Stimulated activated CD8-positive, alpha-beta memory T cell treated with anti-CD3 and anti-CD28 coated beads, Interleukin-4, amount 100 ng/mL, for 1 hour (primary cell): Measurements from ENCODE around the gene NKX6-2.
"Not testable (repeated sequence)": the region's sequence is repeated elsewhere in the genome, so short reads cannot be mapped to it uniquely, and the experiment has no call there.

Experiments used
- DNase-seq, 2 donors: peaks; one replicate each; pipeline ENCODE4 v3.0.0-alpha.2; 2020; ENCODE audit warnings: low read depth in 2 of 2, low spot score in 1 of 2

Gene NKX6-2

DNA sequence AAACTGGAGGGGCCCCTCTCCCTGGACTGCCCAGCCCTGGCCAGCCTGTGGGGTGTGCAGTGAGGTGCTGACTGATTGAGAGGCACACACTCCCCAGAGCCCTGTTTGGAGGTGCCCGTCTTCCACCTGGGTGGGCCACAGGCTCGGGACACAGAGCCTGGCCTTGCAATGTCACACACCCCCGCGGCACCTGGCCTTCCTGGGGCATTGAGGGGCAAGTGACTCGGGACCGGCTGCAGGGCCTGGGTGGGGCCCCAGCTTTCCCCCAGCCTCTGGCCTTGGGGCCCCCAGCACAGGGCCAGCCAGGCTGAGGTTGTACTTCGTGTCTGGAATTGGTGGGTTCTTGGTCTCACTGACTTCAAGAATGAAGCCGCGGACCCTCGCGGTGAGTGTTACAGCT is 13.9 kb upstream of the NKX6-2 start:
- DNase-seq = no peak

DNA sequence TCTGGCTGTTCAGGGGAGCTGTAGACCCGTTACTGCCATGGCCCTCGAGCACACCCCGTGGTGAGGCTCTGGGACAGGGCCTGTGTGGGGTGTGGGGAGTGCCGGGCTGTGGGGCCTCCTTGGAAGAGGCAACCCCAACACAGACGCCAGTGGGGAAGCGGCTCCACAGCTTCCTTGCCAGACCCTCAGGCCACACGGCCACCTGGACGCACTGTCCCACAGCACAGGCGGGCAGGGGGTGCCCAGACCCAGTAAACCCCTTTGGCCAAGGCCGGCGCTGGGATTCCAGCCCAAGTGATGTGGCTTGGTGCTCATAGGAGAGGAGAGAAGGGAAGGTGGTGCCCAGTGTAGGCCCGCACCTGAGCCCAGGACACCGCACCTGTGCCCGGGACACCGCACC is 12.9 kb upstream of the NKX6-2 start:
- no peak for DNase-seq

DNA sequence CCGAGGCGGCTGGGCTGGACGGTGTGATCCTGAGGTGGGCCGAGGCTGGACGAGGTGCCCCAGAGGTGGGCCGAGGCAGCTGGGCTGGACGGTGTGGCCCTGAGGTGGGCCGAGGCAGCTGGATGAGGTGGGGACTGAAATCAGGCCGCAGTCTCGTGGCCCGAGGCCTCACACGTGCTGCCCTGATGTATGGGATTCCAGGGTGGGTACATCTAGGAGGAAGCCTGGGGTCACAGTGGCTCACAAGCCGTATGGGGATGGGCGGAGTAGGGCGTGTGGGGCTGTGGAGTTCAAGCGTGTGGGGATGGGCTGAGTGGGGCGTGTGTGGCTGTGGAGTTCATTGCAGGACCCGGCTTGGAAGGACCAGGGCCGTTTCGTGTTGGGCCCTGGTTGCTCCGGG is 12.5 kb upstream of the NKX6-2 start:
- DNase-seq = no peak

DNA sequence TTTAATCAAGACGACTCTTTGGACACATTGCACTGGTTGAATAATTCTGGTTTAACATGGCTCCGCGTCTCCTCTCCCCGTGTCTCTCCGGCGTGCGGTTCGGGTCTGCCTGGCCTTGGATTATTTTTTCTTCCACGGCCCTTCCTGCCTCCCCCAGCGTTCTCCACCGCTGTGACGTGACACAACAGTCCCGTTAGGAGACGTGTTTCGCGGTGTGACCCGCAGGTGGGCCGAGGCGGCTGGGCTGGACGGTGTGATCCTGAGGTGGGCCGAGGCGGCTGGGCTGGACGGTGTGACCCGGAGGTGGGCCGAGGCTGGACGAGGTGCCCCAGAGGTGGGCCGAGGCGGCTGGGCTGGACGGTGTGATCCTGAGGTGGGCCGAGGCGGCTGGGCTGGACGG is 12.0 kb upstream of the NKX6-2 start:
- not testable (repeated sequence) for DNase-seq

DNA sequence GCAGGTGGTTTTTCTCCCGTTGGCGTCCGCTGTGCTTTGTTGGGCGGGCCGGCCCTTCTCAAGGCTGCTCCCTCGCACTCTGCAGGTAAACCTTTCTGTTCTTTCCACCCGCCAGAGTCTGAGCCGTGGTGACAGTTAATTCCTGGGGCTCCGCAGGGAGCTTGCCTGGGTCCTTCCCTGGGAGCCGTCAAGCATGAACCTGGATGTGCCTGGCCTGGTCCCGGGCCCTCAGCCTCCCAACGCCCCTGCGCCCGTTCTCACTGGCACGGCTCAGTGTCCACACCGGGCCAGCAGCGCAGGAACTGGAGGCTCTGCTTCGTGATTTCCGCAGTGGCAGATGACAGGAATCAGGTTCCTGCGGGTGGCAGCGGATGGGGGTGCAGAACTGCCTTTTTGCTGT is 10.9 kb upstream of the NKX6-2 start:
- no peak for DNase-seq

DNA sequence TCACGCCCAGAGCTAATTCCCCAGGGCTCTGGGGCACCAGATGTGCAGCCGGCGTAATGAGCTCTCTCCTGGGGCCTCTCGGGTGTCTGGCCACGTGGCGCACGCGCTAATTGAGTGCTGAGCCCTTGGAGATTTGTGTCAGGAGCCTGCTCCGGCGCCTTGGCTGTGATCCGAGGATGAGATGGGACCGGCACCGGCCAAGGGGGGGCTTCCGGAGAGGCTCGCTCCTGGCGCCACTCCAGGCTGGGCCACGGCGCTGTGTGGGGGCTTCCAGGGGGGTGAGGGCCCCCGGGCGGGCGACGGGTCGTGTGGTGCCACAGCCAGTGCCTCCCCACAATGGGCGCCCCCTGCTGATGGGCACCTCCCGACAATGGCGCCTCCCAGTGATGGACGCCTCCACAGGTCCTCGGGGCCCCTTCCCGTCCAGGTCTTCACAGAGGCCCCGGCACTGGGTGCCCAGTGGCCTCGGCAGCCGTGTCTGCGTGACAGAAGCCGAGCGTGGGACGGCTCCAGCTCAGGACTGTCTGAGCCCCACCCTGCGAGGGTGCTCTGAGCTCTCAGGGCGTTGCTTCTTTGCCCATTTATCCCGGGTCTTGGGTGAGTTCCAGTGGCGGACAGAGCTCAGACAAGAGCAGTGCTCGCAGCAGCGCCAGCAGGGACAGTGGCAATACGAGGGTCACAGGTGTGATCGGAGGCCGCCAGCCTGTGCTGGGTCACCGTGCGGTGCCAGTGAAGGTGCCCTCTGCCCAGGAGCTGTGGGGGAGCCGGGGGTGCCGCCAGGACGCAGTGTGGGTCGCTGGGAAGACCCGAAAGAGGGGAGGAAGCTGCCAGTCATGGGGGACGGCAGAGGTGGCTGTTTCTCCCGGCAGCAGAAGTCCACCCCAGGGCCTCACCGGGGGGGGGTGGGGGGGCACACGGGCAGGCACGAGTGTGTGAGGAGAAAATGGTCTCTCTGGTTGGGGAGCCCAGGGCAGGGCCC is 8.2 kb upstream of the NKX6-2 start:
- DNase-seq = no peak

DNA sequence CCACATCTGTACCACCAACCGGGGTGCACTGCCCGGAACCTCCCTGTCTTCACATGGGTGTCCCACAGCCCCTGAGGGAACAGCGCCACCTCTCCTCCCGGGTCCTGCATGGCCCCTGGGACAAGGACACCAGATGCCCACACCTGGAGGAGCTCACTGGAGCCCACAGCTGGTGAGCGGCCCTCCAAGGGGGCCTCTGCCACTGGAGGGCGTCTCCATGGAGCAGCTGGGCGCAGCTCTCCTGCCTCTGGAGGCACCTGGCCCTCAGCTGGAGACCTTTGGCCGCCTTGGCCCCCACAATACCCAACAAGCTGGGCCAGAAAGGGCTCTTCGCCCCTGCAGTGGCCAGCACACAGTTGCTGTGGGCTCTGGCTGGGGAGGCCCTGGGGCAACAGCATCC is 7.3 kb upstream of the NKX6-2 start:
- DNase-seq = no peak

DNA sequence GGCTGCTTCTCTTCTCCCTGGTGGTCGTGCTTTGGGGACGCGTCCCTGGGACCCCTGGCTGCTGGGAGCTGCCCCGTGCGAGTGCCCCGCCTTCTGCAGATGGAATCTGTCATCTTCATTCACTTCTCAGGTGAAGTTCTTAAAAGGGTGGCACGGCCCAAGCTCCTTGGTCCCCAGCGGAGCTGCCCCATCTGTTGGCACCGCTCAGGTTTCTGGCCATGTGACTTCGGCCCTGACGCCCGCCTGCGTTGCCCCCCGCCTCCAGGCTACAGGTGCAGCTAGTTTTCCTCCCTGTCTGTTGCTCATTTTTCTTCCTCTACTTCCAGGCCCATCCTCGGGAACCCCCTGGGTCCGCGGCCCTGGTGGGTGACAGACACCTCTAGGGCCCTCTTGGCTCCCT is 6.8 kb upstream of the NKX6-2 start:
- DNase-seq = no peak

DNA sequence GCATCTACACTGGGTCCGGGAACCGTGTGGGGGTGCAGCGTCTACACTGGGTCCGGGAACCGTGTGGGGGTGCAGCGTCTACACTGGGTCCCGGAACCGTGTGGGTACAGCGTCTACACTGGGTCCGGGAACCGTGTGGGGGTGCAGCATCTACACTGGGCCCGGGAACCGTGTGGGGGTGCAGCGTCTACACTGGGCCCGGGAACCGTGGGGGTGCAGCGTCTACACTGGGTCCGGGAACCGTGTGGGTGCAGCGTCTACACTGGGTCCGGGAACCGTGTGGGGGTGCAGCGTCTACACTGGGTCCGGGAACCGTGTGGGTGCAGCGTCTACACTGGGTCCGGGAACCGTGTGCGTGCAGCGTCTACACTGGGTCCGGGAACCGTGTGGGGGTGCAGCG is 6.2 kb upstream of the NKX6-2 start:
- DNase-seq = not testable (repeated sequence)

DNA sequence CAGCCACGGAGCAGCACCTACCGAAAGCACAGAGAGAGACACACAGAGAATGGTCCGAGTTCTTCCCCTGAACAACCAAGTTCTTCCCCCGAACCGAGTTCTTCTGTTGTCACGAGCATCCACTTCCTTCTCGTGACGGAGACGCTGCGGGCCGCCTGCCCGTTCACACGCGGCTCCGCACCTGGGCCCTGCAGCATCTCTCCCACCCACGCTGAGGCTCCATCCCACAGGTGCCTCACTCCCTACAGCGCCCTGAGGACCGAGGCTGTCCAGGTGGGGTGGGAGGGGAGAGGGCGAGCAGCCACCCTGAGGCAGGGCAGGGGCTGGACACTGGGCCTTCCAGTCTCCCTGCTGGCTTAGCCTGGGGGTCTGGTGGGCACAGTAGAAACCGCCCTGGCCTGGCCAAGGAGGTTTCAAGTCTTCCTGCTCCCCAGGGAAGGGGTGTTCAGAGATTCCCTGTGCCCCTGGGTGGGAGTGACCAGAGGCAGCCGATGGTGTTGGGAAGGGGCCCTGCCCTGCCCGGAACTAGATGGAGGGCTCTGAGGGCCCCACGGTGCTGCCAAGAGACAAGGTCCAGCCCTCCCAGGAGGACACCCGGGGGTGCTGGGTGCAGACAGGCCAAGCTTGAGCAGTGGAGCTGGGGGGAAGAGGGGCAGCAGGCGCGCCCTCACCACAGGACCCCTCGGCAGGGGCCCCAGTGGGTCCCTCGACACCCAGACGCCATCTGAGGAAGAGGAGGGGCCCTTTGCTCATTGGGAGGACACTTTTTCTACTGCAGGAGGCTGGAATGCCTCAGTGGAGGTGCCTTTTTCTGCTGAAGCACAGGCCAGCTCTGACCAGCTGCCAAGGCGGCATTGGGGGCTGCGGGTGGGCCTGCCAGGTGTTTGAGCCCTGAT is 5.2 kb upstream of the NKX6-2 start:
- no peak for DNase-seq

DNA sequence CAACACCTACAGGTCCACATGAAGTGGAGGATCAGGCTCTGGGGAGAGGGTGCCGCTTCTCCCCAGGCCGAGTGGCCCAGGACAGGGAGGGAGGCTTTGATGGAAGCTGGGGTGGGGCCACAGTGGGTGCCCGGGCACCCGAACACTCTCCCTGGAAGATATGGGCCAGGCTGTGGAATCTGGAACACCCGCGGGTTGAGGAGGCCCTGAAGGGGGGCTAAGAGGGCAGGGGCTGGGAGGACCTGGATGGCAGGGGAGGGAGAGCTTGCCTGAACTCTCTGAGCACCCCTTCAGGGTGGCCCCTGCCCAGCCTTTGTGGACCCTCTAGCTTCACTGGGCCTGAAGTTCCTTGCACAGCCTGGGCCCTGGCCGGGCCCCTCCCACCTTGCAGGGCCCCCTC is 4.5 kb upstream of the NKX6-2 start:
- no peak for DNase-seq

DNA sequence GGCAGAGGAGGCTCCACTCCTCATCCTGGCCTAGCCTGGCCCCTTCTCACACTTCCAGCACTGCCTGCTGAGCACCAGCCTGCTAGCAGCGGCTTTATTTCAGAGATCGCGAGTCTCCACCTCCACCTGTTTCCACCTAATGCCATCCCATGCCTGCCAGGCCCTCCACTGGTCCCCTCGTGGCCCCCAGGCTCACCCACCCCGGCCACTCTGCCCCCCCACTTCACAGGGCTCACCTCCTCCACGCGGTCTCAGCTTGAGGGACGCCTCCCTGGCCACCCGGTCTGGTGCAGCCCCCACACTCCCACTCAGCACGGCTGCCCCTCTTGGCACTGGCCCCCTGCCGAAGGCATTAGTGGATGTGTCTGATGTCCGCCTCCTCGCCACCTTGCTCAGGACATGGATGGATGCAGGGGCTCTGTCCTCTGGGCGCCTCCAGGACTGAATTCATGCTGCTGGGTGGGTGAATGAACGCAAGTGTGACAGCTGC is 3.8 kb upstream of the NKX6-2 start:
- DNase-seq = no peak

DNA sequence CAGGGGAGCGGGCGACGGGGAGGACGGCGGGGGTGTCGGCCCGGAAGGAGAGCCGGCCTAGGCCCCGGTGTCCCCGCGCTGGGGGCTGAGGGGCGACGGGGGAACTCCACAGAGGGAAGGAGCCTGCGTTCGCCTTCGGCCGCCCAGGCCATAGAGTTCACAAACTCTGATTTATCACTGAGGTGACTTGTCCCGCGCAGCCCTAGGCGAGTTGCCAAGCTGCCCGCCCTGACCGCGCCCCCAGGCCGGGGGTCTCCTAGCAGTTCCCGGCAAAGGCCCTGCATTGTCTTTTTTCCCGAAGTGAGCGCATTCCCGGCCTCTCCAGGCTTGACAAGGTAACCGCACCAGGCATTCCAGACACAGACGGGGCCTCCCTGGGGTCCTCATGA is 2.9 kb upstream of the NKX6-2 start:
- DNase-seq = no peak

DNA sequence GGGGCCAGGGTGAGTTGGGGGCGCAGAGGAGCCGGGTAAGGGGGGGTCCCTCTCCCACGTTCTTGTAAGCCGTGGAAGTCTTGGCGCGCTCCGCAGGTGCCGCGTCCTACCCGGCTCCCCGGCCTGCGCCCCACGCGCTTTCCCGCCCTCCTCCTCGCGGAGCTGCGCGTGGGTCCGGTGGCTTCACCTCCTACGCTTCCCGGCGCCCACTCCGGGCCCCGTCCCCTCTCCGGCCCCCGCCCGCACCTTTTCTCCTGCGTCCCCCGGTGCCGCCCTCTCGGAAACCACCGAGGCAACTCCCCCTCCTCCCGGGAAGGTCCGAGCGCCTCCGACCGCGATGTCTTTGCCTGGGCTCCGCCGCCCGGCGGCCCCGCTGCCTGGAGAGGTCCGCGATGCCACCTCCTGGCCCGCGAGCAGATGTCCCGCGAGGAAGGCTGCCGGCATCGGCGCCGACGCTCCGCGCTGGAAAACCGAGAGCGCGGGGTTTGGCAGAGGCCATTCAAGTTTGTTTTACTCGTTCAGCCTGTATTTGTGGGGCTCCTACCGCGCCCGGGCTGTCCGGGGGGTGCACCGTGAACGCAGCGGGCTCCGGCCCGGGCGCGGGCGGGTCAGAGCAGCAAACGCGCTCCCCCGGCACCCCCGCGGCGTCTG is 2.4 kb upstream of the NKX6-2 start:
- no peak for DNase-seq

DNA sequence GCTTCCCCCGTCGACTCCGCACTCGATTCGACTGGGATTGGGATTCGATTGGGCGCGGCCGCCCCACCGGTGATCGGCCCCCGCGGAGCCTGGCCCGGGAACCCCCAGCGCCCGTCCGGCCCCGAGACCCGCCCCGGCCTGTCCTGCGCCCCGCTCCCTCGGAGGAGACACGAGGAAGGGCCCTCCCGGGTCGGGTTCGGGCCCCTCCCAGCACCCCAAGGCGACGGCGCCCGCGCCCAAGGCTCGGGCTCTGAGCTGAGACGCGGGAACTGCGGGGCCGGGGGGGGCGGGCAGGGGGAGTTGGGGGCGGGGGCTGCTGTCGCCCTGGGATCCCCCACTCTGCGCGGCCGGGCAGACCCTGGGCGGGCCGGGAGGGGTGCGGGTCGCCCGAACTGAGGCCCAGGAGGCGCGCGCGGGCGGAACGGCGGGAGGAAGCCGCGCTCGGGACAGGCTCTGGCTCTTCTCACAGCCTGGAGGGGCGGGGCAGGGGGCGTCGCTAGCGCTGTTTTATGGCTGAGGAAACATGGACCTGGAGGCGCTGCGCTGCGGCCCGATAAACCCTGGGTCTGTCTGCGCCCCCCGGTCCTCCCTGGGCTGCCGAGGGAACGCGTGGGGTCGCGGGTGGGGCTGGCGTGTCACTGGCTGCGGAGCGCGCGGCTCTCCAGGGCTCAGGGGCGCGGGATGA is 1.7 kb upstream of the NKX6-2 start:
- DNase-seq = no peak

DNA sequence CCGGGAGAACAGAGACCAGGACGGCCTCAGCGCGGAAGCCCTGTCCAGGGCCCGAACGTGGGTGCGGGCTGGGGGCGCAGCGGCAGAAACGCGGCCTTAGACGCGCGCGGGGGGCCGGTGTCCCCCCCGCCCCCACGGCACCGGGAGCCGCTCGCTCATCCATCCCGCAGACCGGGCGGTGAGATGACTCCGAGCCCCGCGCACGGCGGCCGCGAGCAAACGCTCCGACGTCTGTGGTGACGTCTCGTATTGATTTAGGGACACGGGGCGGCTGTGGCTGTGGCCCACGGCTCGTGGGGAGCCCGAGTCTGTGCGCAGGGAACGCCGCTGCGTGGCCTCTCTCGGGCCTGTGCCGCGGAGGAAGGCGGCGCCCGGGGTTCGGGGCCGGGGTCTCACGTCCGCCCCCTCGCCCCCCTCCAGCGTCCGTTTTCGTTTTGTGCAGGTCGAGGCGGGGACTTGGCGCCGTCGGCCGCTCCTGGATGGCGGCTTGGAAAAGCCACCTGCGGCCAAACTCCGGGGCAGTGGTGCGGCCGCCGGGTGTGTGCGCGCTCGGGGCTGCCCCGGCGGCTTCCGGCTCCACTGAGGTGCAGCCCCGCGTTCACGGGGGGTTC is 1.0 kb upstream of the NKX6-2 start:
- DNase-seq = no peak

DNA sequence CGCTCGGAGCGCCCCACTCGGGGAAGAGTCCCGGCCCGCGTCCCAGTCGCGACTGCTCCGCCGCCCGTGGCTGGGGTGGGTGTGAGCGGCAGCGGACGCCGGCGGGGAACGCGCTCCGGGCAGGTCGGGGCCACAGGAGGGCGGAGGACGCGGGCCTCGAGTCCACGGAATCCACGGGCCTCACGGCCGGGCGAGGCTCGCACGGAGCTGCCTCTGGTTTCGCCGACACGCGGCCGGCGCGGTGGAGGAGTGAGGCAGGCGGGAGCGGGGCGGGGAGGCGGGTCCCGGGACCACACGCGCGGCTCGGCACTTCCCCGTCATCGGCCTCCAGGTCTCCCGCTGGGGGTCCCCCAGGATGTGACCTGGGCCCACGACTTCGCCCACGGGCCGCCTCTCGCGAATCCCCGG is 533 bp upstream of the NKX6-2 start:
- no peak for DNase-seq

DNA sequence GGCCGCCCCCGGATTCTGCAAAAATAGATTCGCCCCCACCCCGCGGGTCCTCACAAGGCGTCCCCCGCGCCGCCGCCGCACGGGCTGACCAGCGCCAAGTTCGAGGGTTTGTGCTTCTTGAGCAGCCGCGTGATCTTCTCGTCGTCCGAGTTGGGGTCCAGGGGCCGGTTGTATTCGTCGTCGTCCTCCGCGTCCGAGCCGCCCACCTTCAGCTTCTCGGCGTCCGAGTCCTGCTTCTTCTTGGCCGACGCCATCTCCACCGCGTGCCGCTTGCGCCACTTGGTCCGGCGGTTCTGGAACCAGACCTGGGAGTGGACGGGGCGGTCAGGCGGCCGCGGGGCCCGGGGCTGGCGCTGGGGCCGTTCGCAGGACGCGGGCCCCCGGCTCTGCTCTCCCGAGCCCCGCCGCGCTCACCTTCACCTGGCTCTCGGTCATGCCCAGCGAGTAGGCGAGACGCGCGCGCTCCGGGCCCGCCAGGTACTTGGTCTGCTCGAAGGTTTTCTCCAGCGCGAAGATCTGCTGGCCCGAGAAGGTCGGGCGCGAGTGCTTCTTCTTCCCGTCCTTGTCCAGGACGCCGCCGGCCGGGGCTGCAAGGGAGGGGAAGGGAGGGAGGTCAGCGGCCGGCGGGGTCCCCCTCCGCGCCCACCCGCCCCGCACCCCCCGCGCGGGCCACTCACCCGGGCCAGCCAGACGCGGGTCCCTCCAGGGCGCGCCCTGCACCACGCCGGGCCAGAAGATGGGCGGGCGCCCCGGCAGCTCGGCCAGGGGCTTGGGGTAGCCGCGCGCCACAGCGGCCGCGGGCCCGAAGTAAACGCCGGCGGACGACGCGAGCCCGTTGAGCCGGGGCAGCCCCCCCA is 853 bp downstream of the NKX6-2 start:
- no peak for DNase-seq
